ENCODE data around the gene PITX2.

The PITX2 gene

GRCh38 chr4:110624904-110625494, 2.1 kb upstream of the PITX2 start:
- TF ChIP-seq CTCF (IDR thresholded peaks at IDR 0.05) = no peak

GRCh38 chr4:110624398-110624780, 1.5 kb upstream of the PITX2 start:
- TF ChIP-seq CTCF (IDR thresholded peaks at IDR 0.05) = no peak

- no peak for TF ChIP-seq CTCF (IDR thresholded peaks at IDR 0.05)
Measured at GRCh38 chr4:110623718-110624397, 981 bp upstream of the PITX2 start.

- TF ChIP-seq CTCF (IDR thresholded peaks at IDR 0.05) = no peak
Measured at GRCh38 chr4:110621839-110622751, 782 bp downstream of the PITX2 start.

GRCh38 chr4:110621328-110621812, 1.5 kb downstream of the PITX2 start:
- no peak for TF ChIP-seq CTCF (IDR thresholded peaks at IDR 0.05)

- TF ChIP-seq CTCF (IDR thresholded peaks at IDR 0.05) = no peak
Measured at GRCh38 chr4:110620691-110621327, 2.1 kb downstream of the PITX2 start.

- no peak for TF ChIP-seq CTCF (IDR thresholded peaks at IDR 0.05)
Measured at GRCh38 chr4:110620322-110620690, 2.6 kb downstream of the PITX2 start.

Measured in LNCAP (cell line).